ENCODE data around the gene SBK3. TPM values are rescaled to one million over a fixed set of nuclear protein-coding genes. Genes with fewer than 3 reads are reported as not detected.
"Not testable (repeated sequence)": the region's sequence is repeated elsewhere in the genome, so short reads cannot be mapped to it uniquely, and the experiment has no call there.

The SBK3 gene
- polyA plus RNA-seq, 1 donor, result 0.15 TPM

- no CpG with 5 or more reads among the region's 10 CpGs for WGBS (ENCODE audit: insufficient coverage, low lambda C conversion rate)
- DNase-seq, result no peak
- Histone ChIP-seq H3K36me3 (ENCODE audit: control insufficient read depth, insufficient read depth, low read length) (no peaks in the 10 kb centered on the region), H3K4me3 (ENCODE audit: low read length) (no peak overlapping the region), H3K4me1 (ENCODE audit: control insufficient read depth, insufficient read depth, low read length) (no peaks in the 10 kb centered on the region), H3K27ac (ENCODE audit: low read length) (no peak overlapping the region), H3K27me3 (ENCODE audit: control insufficient read depth, insufficient read depth, low read length) (peaks cover 3% of the 10 kb centered on the region), H3K9me3 (ENCODE audit: control insufficient read depth, low read depth, low read length) (no peaks in the 10 kb centered on the region)
Measured at GRCh38 chr19:55540619-55541018, 4.7 kb downstream of the SBK3 start.

- no peak for DNase-seq
- 83% methylated on average over 1 of the region's 33 CpGs for WGBS (ENCODE audit: insufficient coverage, low lambda C conversion rate)
- H3K9me3 ChIP-seq (ENCODE audit: control insufficient read depth, low read depth, low read length), result no peaks in the 10 kb centered on the region
- H3K4me1 ChIP-seq (ENCODE audit: control insufficient read depth, insufficient read depth, low read length), result no peaks in the 10 kb centered on the region
- H3K27ac ChIP-seq (ENCODE audit: low read length), result no peak overlapping the region
- H3K36me3 ChIP-seq (ENCODE audit: control insufficient read depth, insufficient read depth, low read length), result no peaks in the 10 kb centered on the region
- H3K27me3 ChIP-seq (ENCODE audit: control insufficient read depth, insufficient read depth, low read length), result no peaks in the 10 kb centered on the region
- no peak overlapping the region for H3K4me3 ChIP-seq (ENCODE audit: low read length)
Measured at GRCh38 chr19:55539090-55539984, 6.0 kb downstream of the SBK3 start.

- H3K4me1 ChIP-seq (ENCODE audit: control insufficient read depth, insufficient read depth, low read length), result no peaks in the 10 kb centered on the region
- no peaks in the 10 kb centered on the region for H3K9me3 ChIP-seq (ENCODE audit: control insufficient read depth, low read depth, low read length)
- H3K27ac ChIP-seq (ENCODE audit: low read length), result no peak overlapping the region
- no peak overlapping the region for H3K4me3 ChIP-seq (ENCODE audit: low read length)
- no CpG with 5 or more reads among the region's 5 CpGs for WGBS (ENCODE audit: insufficient coverage, low lambda C conversion rate)
- H3K27me3 ChIP-seq (ENCODE audit: control insufficient read depth, insufficient read depth, low read length), result no peaks in the 10 kb centered on the region
- DNase-seq, result no peak
- no peaks in the 10 kb centered on the region for H3K36me3 ChIP-seq (ENCODE audit: control insufficient read depth, insufficient read depth, low read length)
Measured at GRCh38 chr19:55538132-55538531, 7.2 kb downstream of the SBK3 start.

- no peak for DNase-seq
- Histone ChIP-seq H3K4me3 (ENCODE audit: low read length) (no peak overlapping the region), H3K36me3 (ENCODE audit: control insufficient read depth, insufficient read depth, low read length) (no peaks in the 10 kb centered on the region), H3K27ac (ENCODE audit: low read length) (no peak overlapping the region), H3K4me1 (ENCODE audit: control insufficient read depth, insufficient read depth, low read length) (no peaks in the 10 kb centered on the region), H3K9me3 (ENCODE audit: control insufficient read depth, low read depth, low read length) (no peaks in the 10 kb centered on the region), H3K27me3 (ENCODE audit: control insufficient read depth, insufficient read depth, low read length) (no peaks in the 10 kb centered on the region)
- no CpG with 5 or more reads among the region's 5 CpGs for WGBS (ENCODE audit: insufficient coverage, low lambda C conversion rate)
Measured at GRCh38 chr19:55537741-55538111, 7.6 kb downstream of the SBK3 start.

- Histone ChIP-seq H3K4me1 (ENCODE audit: control insufficient read depth, insufficient read depth, low read length) (no peaks in the 10 kb centered on the region), H3K27me3 (ENCODE audit: control insufficient read depth, insufficient read depth, low read length) (no peaks in the 10 kb centered on the region), H3K4me3 (ENCODE audit: low read length) (no peak within 1 kb of the TSS), H3K9me3 (ENCODE audit: control insufficient read depth, low read depth, low read length) (no peaks in the 10 kb centered on the region), H3K27ac (ENCODE audit: low read length) (no peak within 1 kb of the TSS), H3K36me3 (ENCODE audit: control insufficient read depth, insufficient read depth, low read length) (no peaks in the 10 kb centered on the region)
- WGBS (ENCODE audit: insufficient coverage, low lambda C conversion rate), result no CpG with 5 or more reads among the region's 14 CpGs
- DNase-seq, result no peak
Measured at GRCh38 chr19:55536951-55537740, 8.2 kb downstream of the SBK3 start, which contains the start of gene SBK2. Gene SBK2, minus strand, starts transcription at chr19:55537133. Its CDS starts 839 bp downstream, at chr19:55536294.

GRCh38 chr19:55536366-55536765, 9.0 kb downstream of the SBK3 start:
- H3K4me1 ChIP-seq (ENCODE audit: control insufficient read depth, insufficient read depth, low read length), result no peaks in the 10 kb centered on the region
- no CpG with 5 or more reads among the region's 11 CpGs for WGBS (ENCODE audit: insufficient coverage, low lambda C conversion rate)
- no peaks in the 10 kb centered on the region for H3K27me3 ChIP-seq (ENCODE audit: control insufficient read depth, insufficient read depth, low read length)
- DNase-seq, result no peak
- H3K9me3 ChIP-seq (ENCODE audit: control insufficient read depth, low read depth, low read length), result no peaks in the 10 kb centered on the region
- no peak overlapping the region for H3K4me3 ChIP-seq (ENCODE audit: low read length)
- no peaks in the 10 kb centered on the region for H3K36me3 ChIP-seq (ENCODE audit: control insufficient read depth, insufficient read depth, low read length)
- no peak overlapping the region for H3K27ac ChIP-seq (ENCODE audit: low read length)

- no CpG with 5 or more reads among the region's 22 CpGs for WGBS (ENCODE audit: insufficient coverage, low lambda C conversion rate)
Measured at GRCh38 chr19:55535965-55536350, 9.4 kb downstream of the SBK3 start.

GRCh38 chr19:55535173-55535964, 10.0 kb downstream of the SBK3 start:
- Histone ChIP-seq H3K9me3 (ENCODE audit: control insufficient read depth, low read depth, low read length) (no peaks in the 10 kb centered on the region), H3K27me3 (ENCODE audit: control insufficient read depth, insufficient read depth, low read length) (no peaks in the 10 kb centered on the region), H3K27ac (ENCODE audit: low read length) (no peak overlapping the region), H3K36me3 (ENCODE audit: control insufficient read depth, insufficient read depth, low read length) (no peaks in the 10 kb centered on the region), H3K4me3 (ENCODE audit: low read length) (no peak overlapping the region), H3K4me1 (ENCODE audit: control insufficient read depth, insufficient read depth, low read length) (no peaks in the 10 kb centered on the region)
- no CpG with 5 or more reads among the region's 12 CpGs for WGBS (ENCODE audit: insufficient coverage, low lambda C conversion rate)
- no peak for DNase-seq

More at GRCh38 chr19:55535965-55536350, 9.4 kb downstream of the SBK3 start:
- H3K36me3 ChIP-seq (ENCODE audit: control insufficient read depth, insufficient read depth, low read length), result no peaks in the 10 kb centered on the region
- H3K4me3 ChIP-seq (ENCODE audit: low read length), result no peak overlapping the region
- no peak overlapping the region for H3K27ac ChIP-seq (ENCODE audit: low read length)
- H3K27me3 ChIP-seq (ENCODE audit: control insufficient read depth, insufficient read depth, low read length), result no peaks in the 10 kb centered on the region
- no peak for DNase-seq
- no peaks in the 10 kb centered on the region for H3K4me1 ChIP-seq (ENCODE audit: control insufficient read depth, insufficient read depth, low read length)
- H3K9me3 ChIP-seq (ENCODE audit: control insufficient read depth, low read depth, low read length), result no peaks in the 10 kb centered on the region

GRCh38 chr19:55534280-55534679, 11.1 kb downstream of the SBK3 start:
- H3K9me3 ChIP-seq (ENCODE audit: control insufficient read depth, low read depth, low read length); H3K4me1 ChIP-seq (ENCODE audit: control insufficient read depth, insufficient read depth, low read length); H3K36me3 ChIP-seq (ENCODE audit: control insufficient read depth, insufficient read depth, low read length); DNase-seq; H3K4me3 ChIP-seq (ENCODE audit: low read length); H3K27me3 ChIP-seq (ENCODE audit: control insufficient read depth, insufficient read depth, low read length); H3K27ac ChIP-seq (ENCODE audit: low read length): not testable (repeated sequence)
- WGBS (ENCODE audit: insufficient coverage, low lambda C conversion rate), result no CpG with 5 or more reads among the region's 7 CpGs

- no peak overlapping the region for H3K27ac ChIP-seq (ENCODE audit: low read length)
- H3K4me3 ChIP-seq (ENCODE audit: low read length), result no peak overlapping the region
- H3K4me1 ChIP-seq (ENCODE audit: control insufficient read depth, insufficient read depth, low read length), result peaks cover 7% of the 10 kb centered on the region
- H3K36me3 ChIP-seq (ENCODE audit: control insufficient read depth, insufficient read depth, low read length), result no peaks in the 10 kb centered on the region
- H3K9me3 ChIP-seq (ENCODE audit: control insufficient read depth, low read depth, low read length), result no peaks in the 10 kb centered on the region
- H3K27me3 ChIP-seq (ENCODE audit: control insufficient read depth, insufficient read depth, low read length), result peaks cover 5% of the 10 kb centered on the region
- DNase-seq, result no peak
- no CpG with 5 or more reads among the region's 26 CpGs for WGBS (ENCODE audit: insufficient coverage, low lambda C conversion rate)
Measured at GRCh38 chr19:55530996-55531395, 14.3 kb downstream of the SBK3 start.

Measured in large intestine (tissue), 3 donors.